Smooth muscle cell (in vitro differentiated cells): ENCODE measurements around the gene FNBP1. TPM values are rescaled to one million over a fixed set of nuclear protein-coding genes. Genes with fewer than 3 reads are reported as not detected.
"Not testable (repeated sequence)": the region's sequence is repeated elsewhere in the genome, so short reads cannot be mapped to it uniquely, and the experiment has no call there.

ENCODE experiments used
- DNase-seq: peaks from one replicate; lab custom pipeline; 2025; ENCODE audit not compliant: unreplicated experiment; lab: John Stamatoyannopoulos, UW
- H2AFZ ChIP-seq: fragments of 200-600 bp; sonication (generic); 2 replicates; pipeline ENCODE4 v1.6.0; 2016; ENCODE audit warnings: antibody characterized with exemption, low read depth, mild to moderate bottlenecking
- H3F3A ChIP-seq: fragments of 200-600 bp; sonication (generic); 2 replicates; pipeline ENCODE4 v1.6.0; 2017; ENCODE audit warnings: antibody characterized with exemption, low read depth
- H3K27ac ChIP-seq: fragments of 200-600 bp; sonication (generic); 2 replicates; pipeline ENCODE4 v1.5.1; 2016; ENCODE audit warnings: low read depth, mild to moderate bottlenecking
- H3K27me3 ChIP-seq: fragments of 200-600 bp; sonication (generic); 2 replicates; pipeline ENCODE4 v1.6.1; 2016; ENCODE audit warnings: low read depth, mild to moderate bottlenecking
- H3K36me3 ChIP-seq: fragments of 200-600 bp; sonication (generic); 2 replicates; pipeline ENCODE4 v1.5.1; 2016; ENCODE audit warnings: low read depth
- H3K4me1 ChIP-seq: fragments of 200-600 bp; sonication (generic); 2 replicates; pipeline ENCODE4 v1.5.1; 2016; ENCODE audit warnings: low read depth
- H3K4me2 ChIP-seq: fragments of 200-600 bp; sonication (generic); 2 replicates; pipeline ENCODE4 v1.6.0; 2016; ENCODE audit warnings: mild to moderate bottlenecking
- H3K4me3 ChIP-seq: fragments of 200-600 bp; sonication (generic); 2 replicates; pipeline ENCODE4 v1.5.1; 2016; ENCODE audit warnings: mild to moderate bottlenecking
- H3K79me2 ChIP-seq: fragments of 200-600 bp; sonication (generic); 2 replicates; pipeline ENCODE4 v1.6.0; 2016; ENCODE audit warnings: low read depth, mild to moderate bottlenecking
- H3K9ac ChIP-seq: fragments of 200-600 bp; sonication (generic); 2 replicates; pipeline ENCODE4 v1.6.0; 2016; ENCODE audit warnings: low read depth
- H3K9me3 ChIP-seq: fragments of 200-600 bp; sonication (generic); replicated peaks from 2 replicates; pipeline ENCODE4 v1.5.1; 2016; ENCODE audit warnings: low read depth
- H4K20me1 ChIP-seq: fragments of 200-600 bp; sonication (generic); 2 replicates; pipeline ENCODE4 v1.6.0; 2016; ENCODE audit warnings: low read depth
- WGBS: methylation state at CpG from one replicate; pipeline ENCODE4 v1.1.7; 2016; ENCODE audit warnings: low lambda C conversion rate; 5-methylcytosine and 5-hydroxymethylcytosine counted together
- polyA plus RNA-seq: library from polyadenylated mRNA; unstranded; fragments of >200 nt; fragmentation: Nextera tagmentation; extraction: Ambion mirVana; gene quantifications from 2 replicates; pipeline ENCODE4 v1.2.1, GENCODE V29; 2016
- total RNA-seq: library from RNA; depleted of rRNA; stranded (reverse); fragments of >200 nt; gene quantifications from 2 replicates; pipeline ENCODE4 v1.2.3, GENCODE V29; 2014
- TF ChIP-seq, protein P1 (sequence below): fragments of 200-600 bp; sonication (generic); IDR thresholded peaks from 2 replicates; pipeline ENCODE4 v1.5.1; 2017; ENCODE audit warnings: borderline replicate concordance, mild to moderate bottlenecking, antibody characterized with exemption; ENCODE audit not compliant: insufficient read depth, poor library complexity, severe bottlenecking

FNBP1 gene
- total and polyA plus RNA-seq, 2 experiments from 2014 or later, result 17.1 to 17.2 TPM

DNA sequence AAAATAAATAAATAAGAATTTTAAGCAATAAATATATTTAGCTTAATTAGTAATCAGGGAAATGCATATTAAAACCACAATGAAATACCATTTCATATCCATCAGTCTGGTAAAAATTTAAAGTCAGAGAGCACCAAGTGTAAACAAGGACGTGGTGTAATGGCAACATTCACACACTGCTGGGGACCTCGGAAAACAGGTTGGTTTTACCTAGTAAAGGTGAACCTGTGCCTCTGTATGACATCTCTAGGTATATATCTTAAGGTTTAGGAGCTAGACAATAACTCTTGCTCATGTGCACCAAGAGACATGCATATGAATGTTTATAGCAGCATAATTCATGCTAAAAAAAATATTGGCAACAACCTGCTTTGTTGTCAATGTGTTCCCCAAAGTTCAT is 29.7 kb downstream of the FNBP1 start:
- no peaks in the 10 kb centered on the region for H3K4me1 ChIP-seq
- H3K9me3 ChIP-seq, result no peaks in the 10 kb centered on the region
- H3K27me3 ChIP-seq, result no peaks in the 10 kb centered on the region
- TF ChIP-seq, protein P1, sequence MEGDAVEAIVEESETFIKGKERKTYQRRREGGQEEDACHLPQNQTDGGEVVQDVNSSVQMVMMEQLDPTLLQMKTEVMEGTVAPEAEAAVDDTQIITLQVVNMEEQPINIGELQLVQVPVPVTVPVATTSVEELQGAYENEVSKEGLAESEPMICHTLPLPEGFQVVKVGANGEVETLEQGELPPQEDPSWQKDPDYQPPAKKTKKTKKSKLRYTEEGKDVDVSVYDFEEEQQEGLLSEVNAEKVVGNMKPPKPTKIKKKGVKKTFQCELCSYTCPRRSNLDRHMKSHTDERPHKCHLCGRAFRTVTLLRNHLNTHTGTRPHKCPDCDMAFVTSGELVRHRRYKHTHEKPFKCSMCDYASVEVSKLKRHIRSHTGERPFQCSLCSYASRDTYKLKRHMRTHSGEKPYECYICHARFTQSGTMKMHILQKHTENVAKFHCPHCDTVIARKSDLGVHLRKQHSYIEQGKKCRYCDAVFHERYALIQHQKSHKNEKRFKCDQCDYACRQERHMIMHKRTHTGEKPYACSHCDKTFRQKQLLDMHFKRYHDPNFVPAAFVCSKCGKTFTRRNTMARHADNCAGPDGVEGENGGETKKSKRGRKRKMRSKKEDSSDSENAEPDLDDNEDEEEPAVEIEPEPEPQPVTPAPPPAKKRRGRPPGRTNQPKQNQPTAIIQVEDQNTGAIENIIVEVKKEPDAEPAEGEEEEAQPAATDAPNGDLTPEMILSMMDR, result no peak
- peaks cover 3% of the 10 kb centered on the region for H3F3A ChIP-seq
- peaks cover 53% of the 10 kb centered on the region for H4K20me1 ChIP-seq
- WGBS, result 92% methylated on average over 2 of the region's 2 CpGs
- no peak overlapping the region for H2AFZ ChIP-seq
- no peaks in the 10 kb centered on the region for H3K36me3 ChIP-seq
- peaks cover 86% of the 10 kb centered on the region for H3K79me2 ChIP-seq
- no peak overlapping the region for H3K4me3 ChIP-seq
- H3K9ac ChIP-seq, result no peak overlapping the region
- no peak overlapping the region for H3K27ac ChIP-seq
- H3K4me2 ChIP-seq, result no peak overlapping the region
- DNase-seq, result no peak

DNA sequence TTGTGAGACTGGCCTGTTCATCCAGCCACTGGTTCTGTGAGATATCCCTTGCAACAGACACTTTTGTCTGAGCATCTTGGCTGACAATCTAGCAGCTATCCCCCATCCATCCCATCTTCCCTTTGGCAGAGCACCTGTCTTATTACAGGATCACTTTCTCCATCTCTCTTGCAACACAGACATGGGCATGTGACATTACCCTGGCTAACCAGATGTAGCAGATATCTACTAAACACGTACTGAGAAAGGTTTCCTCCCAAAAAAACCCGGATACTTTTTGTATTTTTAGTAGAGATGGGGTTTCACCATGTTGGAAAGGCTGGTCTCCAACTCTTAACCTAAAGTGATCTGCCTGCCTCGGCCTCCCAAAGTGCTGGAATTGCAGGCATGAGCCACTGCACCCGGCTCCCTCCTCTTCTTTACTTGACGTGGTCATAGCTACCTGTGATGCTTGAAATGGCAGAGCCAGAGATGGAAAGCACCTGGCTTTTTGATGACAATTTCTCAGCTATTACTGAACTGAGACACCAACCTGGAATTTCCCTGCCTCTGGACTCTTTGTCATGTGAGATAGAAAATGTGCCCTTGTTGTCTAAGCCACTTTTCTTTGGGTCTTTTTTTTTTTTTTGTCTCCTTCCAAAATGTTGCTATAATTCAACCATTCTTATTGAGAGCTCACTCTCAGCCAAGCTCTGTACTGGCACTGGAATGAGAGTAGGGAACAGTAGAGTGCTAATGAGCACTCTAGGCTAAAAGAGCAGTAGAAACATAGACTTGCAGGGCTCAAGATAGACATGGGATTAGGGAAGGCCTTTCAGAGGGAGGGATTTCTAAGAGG is 32.6 kb downstream of the FNBP1 start:
- 86% methylated on average over 5 of the region's 5 CpGs for WGBS
- Histone ChIP-seq H3K4me3 (no peak overlapping the region), H3K4me2 (no peak overlapping the region), H3K27me3 (no peaks in the 10 kb centered on the region), H3K9me3 (no peaks in the 10 kb centered on the region), H3K27ac (peak overlapping the region; percentile 54), H3F3A (no peaks in the 10 kb centered on the region), H3K4me1 (no peaks in the 10 kb centered on the region), H3K79me2 (peaks cover 88% of the 10 kb centered on the region), H3K36me3 (no peaks in the 10 kb centered on the region), H3K9ac (no peak overlapping the region), H2AFZ (no peak overlapping the region), H4K20me1 (peaks cover 49% of the 10 kb centered on the region)
- DNase-seq, result no peak
- TF ChIP-seq, protein P1, result no peak

DNA sequence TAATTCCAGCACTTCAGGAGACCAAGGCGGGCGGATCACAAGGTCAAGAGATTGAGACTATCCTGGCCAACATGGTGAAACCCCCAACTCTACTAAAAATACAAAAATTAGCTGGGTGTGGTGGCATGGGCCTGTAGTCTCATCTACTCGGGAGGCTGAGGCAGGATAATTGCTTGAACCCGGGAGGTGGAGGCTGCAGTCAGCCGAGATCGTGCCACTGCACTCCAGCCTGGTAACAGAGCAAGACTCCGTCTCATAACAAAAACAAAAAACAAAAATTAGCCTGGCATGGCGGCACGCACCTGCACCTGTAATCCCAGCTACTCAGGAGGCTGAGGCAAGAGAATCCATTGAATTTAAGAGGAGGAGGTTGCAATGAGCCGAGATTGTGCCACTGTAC is 33.4 kb downstream of the FNBP1 start:
- not testable (repeated sequence) for H3K4me1 ChIP-seq, H3K27me3 ChIP-seq, H3F3A ChIP-seq, H3K9me3 ChIP-seq, H3K4me3 ChIP-seq, H3K4me2 ChIP-seq, H3K27ac ChIP-seq, H3K9ac ChIP-seq, H2AFZ ChIP-seq, H3K36me3 ChIP-seq, DNase-seq
- WGBS, result 94% methylated on average over 10 of the region's 10 CpGs
- H3K79me2 ChIP-seq, result peaks cover 83% of the 10 kb centered on the region
- peaks cover 50% of the 10 kb centered on the region for H4K20me1 ChIP-seq

DNA sequence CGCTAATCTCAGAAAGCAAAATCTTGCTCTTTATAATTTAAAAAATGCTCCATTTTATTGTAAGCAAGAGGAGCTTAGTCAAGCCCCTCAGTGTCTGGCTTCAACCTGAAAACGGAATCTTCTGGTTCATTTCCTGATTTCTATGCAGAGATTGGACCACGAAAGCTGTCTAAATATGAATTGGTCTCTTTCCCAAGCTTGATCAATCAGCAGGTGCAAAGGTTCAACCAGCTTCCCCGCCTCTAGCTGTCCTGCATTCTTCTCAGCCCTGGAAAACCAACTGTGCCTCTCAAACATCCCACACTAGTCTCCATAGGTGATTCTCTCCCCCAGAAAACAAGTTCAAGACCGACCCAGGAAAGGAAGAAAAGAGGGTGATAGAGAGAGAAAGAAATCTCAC is 34.5 kb downstream of the FNBP1 start:
- Histone ChIP-seq H3K27me3 (no peaks in the 10 kb centered on the region), H3K27ac (no peak overlapping the region), H4K20me1 (peaks cover 53% of the 10 kb centered on the region), H3K9me3 (no peaks in the 10 kb centered on the region), H3K4me1 (no peaks in the 10 kb centered on the region), H2AFZ (no peak overlapping the region), H3F3A (no peaks in the 10 kb centered on the region), H3K4me3 (no peak overlapping the region), H3K4me2 (no peak overlapping the region), H3K79me2 (peaks cover 82% of the 10 kb centered on the region), H3K36me3 (no peaks in the 10 kb centered on the region), H3K9ac (no peak overlapping the region)
- WGBS, result 98% methylated on average over 5 of the region's 5 CpGs
- TF ChIP-seq, protein P1, result no peak
- DNase-seq, result no peak

GRCh38 chr9:130006952-130007351 is 36.0 kb downstream of the FNBP1 start:
- not testable (repeated sequence) for H3K9ac ChIP-seq, H3K4me1 ChIP-seq, H3K36me3 ChIP-seq, H2AFZ ChIP-seq, DNase-seq, H3K4me3 ChIP-seq, H3K9me3 ChIP-seq, H3K4me2 ChIP-seq, H3K27ac ChIP-seq, H3K27me3 ChIP-seq, H3F3A ChIP-seq
- H3K79me2 ChIP-seq, result peaks cover 84% of the 10 kb centered on the region
- H4K20me1 ChIP-seq, result peaks cover 54% of the 10 kb centered on the region
- WGBS, result 98% methylated on average over 6 of the region's 6 CpGs
